Mesenchymal stem cell (in vitro differentiated cells and primary cell): ENCODE results near the gene ZEB2.

Experiments
- DNase-seq: peaks from one replicate; pipeline ENCODE4 v3.0.0-alpha.2; 2013
- H2AFZ ChIP-seq: one replicate; pipeline ENCODE4 v1.6.1; 2013; ENCODE audit warnings: low read depth, mild to moderate bottlenecking, control low read depth, inconsistent platforms, low read length, moderate library complexity
- H2AK5ac ChIP-seq: 2 replicates; pipeline ENCODE4 v1.6.1; 2013; ENCODE audit warnings: low read length, moderate library complexity, mild to moderate bottlenecking, inconsistent platforms; ENCODE audit not compliant: severe bottlenecking
- H2BK120ac ChIP-seq: one replicate; pipeline ENCODE4 v1.6.1; 2013; ENCODE audit warnings: low read depth, mild to moderate bottlenecking, inconsistent platforms, low read length, moderate library complexity
- H2BK12ac ChIP-seq, 2 experiments: one replicate each; pipeline ENCODE4 v1.6.1; 2013; ENCODE audit warnings: inconsistent platforms in 2 of 2, low read length in 2 of 2, mild to moderate bottlenecking in 2 of 2, moderate library complexity in 2 of 2, control low read depth in 1 of 2
- H2BK15ac ChIP-seq: one replicate; pipeline ENCODE4 v1.6.1; 2013; ENCODE audit warnings: mild to moderate bottlenecking, low read depth, inconsistent platforms; ENCODE audit not compliant: poor library complexity, severe bottlenecking
- H2BK5ac ChIP-seq: 2 replicates; pipeline ENCODE4 v1.6.1; 2013; ENCODE audit warnings: low read depth, mild to moderate bottlenecking, low read length, control low read depth, inconsistent platforms; ENCODE audit not compliant: poor library complexity, severe bottlenecking
- H3K14ac ChIP-seq, 2 experiments: one replicate each; pipeline ENCODE4 v1.6.1; 2013; ENCODE audit warnings: inconsistent platforms in 2 of 2, low read length in 2 of 2, control low read depth in 1 of 2, mild to moderate bottlenecking in 1 of 2, moderate library complexity in 1 of 2
- H3K18ac ChIP-seq, 2 experiments: one replicate each; pipeline ENCODE4 v1.6.1; 2013; ENCODE audit warnings: inconsistent platforms in 2 of 2, low read length in 2 of 2, control low read depth in 1 of 2, low read depth in 1 of 2, mild to moderate bottlenecking in 1 of 2
- H3K23ac ChIP-seq, 2 experiments: one replicate each; pipeline ENCODE4 v1.6.1; 2013; ENCODE audit warnings: inconsistent platforms in 2 of 2, low read length in 2 of 2, mild to moderate bottlenecking in 2 of 2, moderate library complexity in 2 of 2, control low read depth in 1 of 2
- H3K27ac ChIP-seq: 2 replicates; pipeline ENCODE4 v1.5.1; 2013; ENCODE audit warnings: mild to moderate bottlenecking, moderate library complexity, low read length, control low read depth, inconsistent platforms; ENCODE audit not compliant: poor library complexity, severe bottlenecking
- H3K27me3 ChIP-seq, 2 experiments: 2 replicates each; pipeline versions ENCODE4 v1.6.1 to v1.7.0; 2013; ENCODE audit warnings: low read length in 2 of 2, mild to moderate bottlenecking in 2 of 2, moderate library complexity in 2 of 2, control low read depth in 1 of 2, inconsistent platforms in 1 of 2; ENCODE audit not compliant: control insufficient read depth in 1 of 2, insufficient read depth in 1 of 2
- H3K36me3 ChIP-seq, 2 experiments: 2 replicates each; pipeline versions ENCODE4 v1.6.1 to v1.7.0; 2013; ENCODE audit warnings: low read length in 2 of 2, control low read depth in 1 of 2, inconsistent platforms in 1 of 2, low read depth in 1 of 2, mild to moderate bottlenecking in 1 of 2; ENCODE audit not compliant: insufficient read depth in 2 of 2, control insufficient read depth in 1 of 2
- H3K4ac ChIP-seq, 2 experiments: one replicate each; pipeline ENCODE4 v1.6.1; 2013; ENCODE audit warnings: inconsistent platforms in 2 of 2, low read length in 2 of 2, mild to moderate bottlenecking in 2 of 2, moderate library complexity in 2 of 2, control low read depth in 1 of 2, low read depth in 1 of 2
- H3K4me1 ChIP-seq: 2 replicates; pipeline ENCODE4 v1.6.1; 2013; ENCODE audit warnings: low read depth, low read length, control low read depth; ENCODE audit not compliant: control insufficient read depth, insufficient read depth
- H3K4me2 ChIP-seq: 2 replicates; pipeline ENCODE4 v1.6.1; 2013; ENCODE audit warnings: low read length, mild to moderate bottlenecking, inconsistent platforms; ENCODE audit not compliant: poor library complexity, severe bottlenecking
- H3K4me3 ChIP-seq, 2 experiments: 2 replicates each; pipeline versions ENCODE4 v1.5.1 to v1.7.0; 2013; ENCODE audit warnings: low read length in 2 of 2, mild to moderate bottlenecking in 2 of 2, control low read depth in 1 of 2, low read depth in 1 of 2; ENCODE audit not compliant: insufficient read depth in 1 of 2
- H3K79me1 ChIP-seq: replicated peaks from 2 replicates; pipeline ENCODE4 v1.6.1; 2013; ENCODE audit warnings: mild to moderate bottlenecking, control low read depth, low read length, inconsistent platforms; ENCODE audit not compliant: poor library complexity, severe bottlenecking
- H3K9ac ChIP-seq: 2 replicates; pipeline ENCODE4 v1.7.0; 2013; ENCODE audit warnings: mild to moderate bottlenecking, low read length, moderate library complexity
- H3K9me3 ChIP-seq: 2 replicates; pipeline ENCODE4 v1.7.0; 2013; ENCODE audit warnings: mild to moderate bottlenecking, low read length; ENCODE audit not compliant: control insufficient read depth
- H4K8ac ChIP-seq: one replicate; pipeline ENCODE4 v1.6.1; 2013; ENCODE audit warnings: inconsistent platforms, mild to moderate bottlenecking, low read length, moderate library complexity
- H4K91ac ChIP-seq: one replicate; pipeline ENCODE4 v1.6.1; 2013; ENCODE audit warnings: mild to moderate bottlenecking, low read length, inconsistent platforms
- WGBS: methylation state at CpG from one replicate; pipeline ENCODE4 v1.1.7; 2013; ENCODE audit warnings: mixed read lengths; 5-methylcytosine and 5-hydroxymethylcytosine counted together

Gene ZEB2

GRCh38 chr2:144517866-144518747 lies 1.8 kb downstream of the ZEB2 start:
- peak overlapping the region in 1 of 2 experiments; percentile 3 for H3K23ac ChIP-seq
- peak overlapping the region in 1 of 2 experiments; percentile 28 for H3K14ac ChIP-seq
- DNase-seq, result no peak
- peaks cover 0 to 6% of the 10 kb centered on the region in 2 experiments for H3K36me3 ChIP-seq
- peak overlapping the region; percentile 25 for H2AK5ac ChIP-seq
- H4K91ac ChIP-seq, result peak overlapping the region; percentile 52
- no peaks in the 10 kb centered on the region for H3K9me3 ChIP-seq
- WGBS, result under 1% methylated on average over 17 of the region's 21 CpGs
- H2BK5ac ChIP-seq, result peak overlapping the region; percentile 95
- peak overlapping the region; percentile 59 for H4K8ac ChIP-seq
- no peaks in the 10 kb centered on the region for H3K79me1 ChIP-seq
- peak overlapping the region; percentile 81 for H3K4ac ChIP-seq
- H3K18ac ChIP-seq, result peak overlapping the region; percentile 88 to 92
- H3K27me3 ChIP-seq, result no peaks in the 10 kb centered on the region
- no peak overlapping the region for H2AFZ ChIP-seq
- no peak overlapping the region for H2BK15ac ChIP-seq
- peak overlapping the region; percentile 88 to 97 for H3K4me3 ChIP-seq
- peak overlapping the region; percentile 78 for H3K4me2 ChIP-seq
- H2BK12ac ChIP-seq, result no peak overlapping the region
- H3K4me1 ChIP-seq, result peaks cover 9% of the 10 kb centered on the region
- peak overlapping the region; percentile 94 for H3K27ac ChIP-seq
- peak overlapping the region; percentile 98 for H3K9ac ChIP-seq
- H2BK120ac ChIP-seq, result peak overlapping the region; percentile 99

GRCh38 chr2:144516981-144517865 lies 2.7 kb downstream of the ZEB2 start:
- Histone ChIP-seq H3K9ac (peak overlapping the region; percentile 98), H3K79me1 (no peaks in the 10 kb centered on the region), H2BK120ac (peak overlapping the region; percentile 99), H3K23ac (peak overlapping the region in 1 of 2 experiments; percentile 14), H3K4me1 (peaks cover 8% of the 10 kb centered on the region), H2BK12ac (peak overlapping the region; percentile 89 to 90), H2AK5ac (peak overlapping the region; percentile 82), H3K4ac (peak overlapping the region; percentile 95 to 99), H3K18ac (peak overlapping the region; percentile 86 to 100), H3K4me3 (peak overlapping the region; percentile 88 to 97), H2BK5ac (peak overlapping the region; percentile 99), H2AFZ (no peak overlapping the region), H3K9me3 (no peaks in the 10 kb centered on the region), H4K8ac (peak overlapping the region; percentile 88), H3K27ac (peak overlapping the region; percentile 99), H2BK15ac (peak overlapping the region; percentile 60), H3K27me3 (no peaks in the 10 kb centered on the region), H4K91ac (peak overlapping the region; percentile 97), H3K36me3 (peaks cover 0 to 6% of the 10 kb centered on the region in 2 experiments), H3K4me2 (peak overlapping the region; percentile 78), H3K14ac (peak overlapping the region; percentile 96 to 97)
- WGBS, result under 1% methylated on average over 60 of the region's 83 CpGs
- peak; percentile 96 for DNase-seq

DNA sequence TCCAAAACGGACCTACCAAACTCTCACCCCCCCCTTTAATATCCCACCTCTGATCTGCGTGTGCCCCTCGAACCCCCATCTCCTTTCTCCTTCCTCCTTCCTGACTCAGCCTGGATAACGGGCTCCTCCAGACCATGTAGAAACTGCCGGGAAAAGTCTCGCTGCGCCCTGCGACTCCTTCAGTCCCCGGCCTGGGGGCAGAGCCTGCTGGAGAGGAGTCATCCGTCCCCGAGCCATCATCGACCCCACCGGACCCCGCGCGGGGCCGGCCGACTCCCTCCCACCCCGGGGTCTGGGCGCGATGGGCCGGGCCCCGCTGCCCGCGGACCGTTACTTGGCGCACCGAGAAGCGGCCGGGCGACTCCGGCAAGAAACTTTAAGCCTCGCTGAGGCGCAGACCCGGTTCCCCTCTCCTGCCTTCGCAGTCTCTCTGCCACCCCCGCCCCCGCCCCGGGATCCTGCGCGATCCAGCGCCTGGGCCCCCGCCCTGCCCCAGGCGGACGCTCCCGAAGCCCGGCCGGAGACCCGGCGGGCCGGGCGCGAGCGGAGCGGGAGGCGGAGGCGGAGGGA lies 3.4 kb downstream of the ZEB2 start:
- Histone ChIP-seq H2BK120ac (peak overlapping the region; percentile 99), H2AK5ac (peak overlapping the region; percentile 35), H3K9me3 (no peaks in the 10 kb centered on the region), H2BK15ac (peak overlapping the region; percentile 66), H3K4me3 (peak overlapping the region; percentile 87 to 88), H3K23ac (peak overlapping the region in 1 of 2 experiments; percentile 84), H3K27me3 (no peaks in the 10 kb centered on the region), H3K79me1 (no peaks in the 10 kb centered on the region), H3K18ac (peak overlapping the region; percentile 85 to 86), H2BK5ac (peak overlapping the region; percentile 96), H4K8ac (peak overlapping the region; percentile 86), H2AFZ (no peak overlapping the region), H2BK12ac (peak overlapping the region; percentile 43 to 47), H3K4me1 (peaks cover 11% of the 10 kb centered on the region), H3K14ac (peak overlapping the region; percentile 87 to 96), H3K4ac (peak overlapping the region; percentile 95 to 97), H3K27ac (peak overlapping the region; percentile 86), H3K9ac (peak overlapping the region; percentile 98), H4K91ac (peak overlapping the region; percentile 96), H3K36me3 (peaks cover 0 to 6% of the 10 kb centered on the region in 2 experiments), H3K4me2 (peak overlapping the region; percentile 29)
- DNase-seq, result no peak
- under 1% methylated on average over 34 of the region's 57 CpGs for WGBS
